Measurements from ENCODE around the gene OR5B3. TPM values are rescaled to one million over a fixed set of nuclear protein-coding genes. Genes with fewer than 3 reads are reported as not detected.

Gene OR5B3
- total and polyA plus RNA-seq, 10 donors = not detected

- no peak within 1 kb of the TSS for H3K4me3 ChIP-seq
- WGBS, 5 donors = 86 to 95% (median 92%) methylated on average over 1 of the region's 1 CpG
- H3K9me3 ChIP-seq = peaks cover 2 to 44% (median 23%) of the 10 kb centered on the region in 8 donors
- no peaks in the 10 kb centered on the region for H3K4me1 ChIP-seq
- TF ChIP-seq POLR2AphosphoS5 (IDR thresholded peaks at IDR 0.05) (no peak), CTCF (IDR thresholded peaks at IDR 0.05 in 8 of 11, conservative IDR thresholded peaks at IDR 0.05 in 3 of 11) (no peak), POLR2A (IDR thresholded peaks at IDR 0.05) (no peak)
- intact Hi-C loops (cut with DNase I; ENCODE audit: low total_unique reads) = no loop called here
- no peak within 1 kb of the TSS for H3K27ac ChIP-seq
- H3K27me3 ChIP-seq (replicated peaks in 1 of 7) = no peaks in the 10 kb centered on the region
- H3K36me3 ChIP-seq = no peaks in the 10 kb centered on the region
- no peak for DNase-seq
These were observed 35.5 kb upstream of the OR5B3 start, which contains the start of gene OR5B12 for GRCh38 chr11:58442136-58442535. OR5B12 (minus strand) TSS chr11:58442236; CDS start chr11:58440151, 2,085 bp downstream.

- H3K36me3 ChIP-seq = no peaks in the 10 kb centered on the region
- H3K4me3 ChIP-seq = no peak overlapping the region
- no peaks in the 10 kb centered on the region for H3K4me1 ChIP-seq
- intact Hi-C loops (cut with DNase I; ENCODE audit: low total_unique reads) = no loop called here
- TF ChIP-seq CTCF (IDR thresholded peaks at IDR 0.05 in 8 of 11, conservative IDR thresholded peaks at IDR 0.05 in 3 of 11) = no peak
- DNase-seq = no peak
- no peaks in the 10 kb centered on the region for H3K27me3 ChIP-seq (replicated peaks in 1 of 7)
- 31 to 74% (median 48%) methylated on average over 4 of the region's 4 CpGs for WGBS, 5 donors
- peaks cover 2 to 24% (median 15%) of the 10 kb centered on the region in 8 donors for H3K9me3 ChIP-seq
- no peak overlapping the region for H3K27ac ChIP-seq
These were observed 31.8 kb upstream of the OR5B3 start for GRCh38 chr11:58438486-58438885.

GRCh38 chr11:58434217-58434616 lies 27.5 kb upstream of the OR5B3 start:
- no peak overlapping the region for H3K4me3 ChIP-seq
- H3K9me3 ChIP-seq = peaks cover 2 to 32% (median 17%) of the 10 kb centered on the region in 8 donors
- no peak overlapping the region for H3K27ac ChIP-seq
- DNase-seq = no peak
- intact Hi-C loops (cut with DNase I; ENCODE audit: low total_unique reads) = no loop called here
- no peaks in the 10 kb centered on the region for H3K4me1 ChIP-seq
- H3K27me3 ChIP-seq (replicated peaks in 1 of 7) = no peaks in the 10 kb centered on the region
- no peaks in the 10 kb centered on the region for H3K36me3 ChIP-seq
- TF ChIP-seq POLR2AphosphoS5 (IDR thresholded peaks at IDR 0.05) = no peak
- no peak for TF ChIP-seq CTCF (IDR thresholded peaks at IDR 0.05 in 8 of 11, conservative IDR thresholded peaks at IDR 0.05 in 3 of 11)
- TF ChIP-seq POLR2A (IDR thresholded peaks at IDR 0.05) = no peak
- 82 to 88% (median 85%) methylated on average over 3 of the region's 3 CpGs for WGBS, 5 donors

DNA sequence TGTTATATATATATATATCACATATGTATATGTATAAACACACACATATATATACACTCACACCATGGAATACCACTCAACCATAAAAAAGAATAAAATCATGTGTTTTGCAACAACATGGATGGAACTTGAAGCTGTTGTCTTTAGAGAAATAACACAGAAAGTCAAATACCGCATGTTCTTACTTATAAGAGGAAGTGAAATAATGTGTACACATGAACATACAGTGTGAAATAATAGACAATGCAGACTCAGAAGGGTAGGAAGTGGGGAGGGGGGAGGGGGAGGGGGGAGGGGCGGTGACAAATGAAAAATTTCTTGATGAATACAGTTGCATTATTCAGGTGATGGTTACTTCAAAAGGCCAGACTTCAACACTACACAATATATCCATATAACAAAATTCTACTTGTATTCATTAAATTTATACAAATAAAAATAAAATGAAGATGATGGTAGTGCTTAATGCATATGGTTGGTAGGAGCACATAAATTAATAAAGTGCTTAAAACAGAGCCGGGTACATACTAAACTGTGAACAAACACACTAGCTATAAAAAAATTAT lies 27.0 kb upstream of the OR5B3 start:
- TF ChIP-seq POLR2A (IDR thresholded peaks at IDR 0.05) (no peak), CTCF (IDR thresholded peaks at IDR 0.05 in 8 of 11, conservative IDR thresholded peaks at IDR 0.05 in 3 of 11) (no peak)
- Histone ChIP-seq H3K4me3 (no peak overlapping the region), H3K9me3 (peaks cover 2 to 37% (median 21%) of the 10 kb centered on the region in 8 donors), H3K27ac (no peak overlapping the region), H3K4me1 (no peaks in the 10 kb centered on the region), H3K36me3 (no peaks in the 10 kb centered on the region), H3K27me3 (replicated peaks in 1 of 7) (no peaks in the 10 kb centered on the region)
- DNase-seq = no peak
- 27 to 73% (median 62%) methylated on average over 3 of the region's 3 CpGs for WGBS, 5 donors
- intact Hi-C loops (cut with DNase I; ENCODE audit: low total_unique reads) = no loop called here
